Pons (tissue), 1 donor: ENCODE results near the gene ARL16.

Experiments used
- DNase-seq: peaks from one replicate; pipeline ENCODE4 v3.0.0-alpha.2; 2016; ENCODE audit warnings: low spot score

Gene ARL16

DNA sequence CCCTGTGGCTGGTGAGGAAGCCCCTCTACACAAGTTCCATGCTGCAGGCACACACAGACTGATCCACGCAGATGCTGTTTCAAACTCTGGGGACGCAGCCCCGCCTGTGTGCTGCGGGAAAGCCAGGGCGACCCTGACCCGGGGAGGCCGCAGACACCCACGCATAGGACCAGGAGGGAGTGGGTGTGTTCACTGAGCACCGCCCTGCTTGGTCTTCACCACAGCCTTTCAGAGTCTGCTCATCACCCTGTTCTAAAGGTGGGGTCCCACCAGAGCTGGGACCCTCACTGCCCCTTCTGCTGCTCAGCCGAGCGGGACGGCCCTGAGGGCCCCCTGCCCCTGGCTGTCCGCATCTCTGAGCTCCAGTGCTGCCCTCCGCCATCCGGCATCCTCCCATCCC lies 39.1 kb downstream of the ARL16 start:
- no peak for DNase-seq

DNA sequence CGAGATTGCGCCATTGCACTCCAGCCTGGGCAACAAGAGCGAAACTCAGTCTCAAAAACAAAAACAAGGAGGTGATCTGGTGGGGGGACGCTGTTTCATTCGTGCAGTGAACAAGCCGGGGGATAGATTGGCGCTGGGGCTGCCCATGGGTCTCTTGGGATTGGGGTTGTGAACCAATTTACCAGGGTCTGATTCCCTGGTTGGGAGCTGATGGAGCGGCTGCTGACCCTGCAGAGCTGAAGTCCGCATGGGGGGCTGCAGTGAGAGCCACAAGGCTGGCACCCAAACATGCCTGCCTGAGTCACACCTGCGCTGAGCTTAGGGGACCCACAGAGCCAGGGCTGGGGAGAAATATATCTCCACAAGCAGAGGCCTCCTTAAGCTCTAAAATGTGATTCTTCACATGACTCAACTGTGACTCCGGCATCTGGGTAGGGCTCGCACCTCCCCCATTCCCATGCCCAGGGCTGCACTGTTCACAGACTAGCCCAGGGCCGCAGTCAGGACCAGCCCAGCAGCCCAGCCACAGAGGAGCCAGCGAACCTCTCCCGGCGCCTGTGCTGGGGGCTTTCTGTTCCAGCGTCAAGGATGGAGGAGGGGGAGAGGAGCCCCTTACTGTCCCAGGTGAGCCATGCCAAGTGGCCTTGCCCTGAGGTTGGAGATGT lies 41.6 kb downstream of the ARL16 start:
- no peak for DNase-seq

DNA sequence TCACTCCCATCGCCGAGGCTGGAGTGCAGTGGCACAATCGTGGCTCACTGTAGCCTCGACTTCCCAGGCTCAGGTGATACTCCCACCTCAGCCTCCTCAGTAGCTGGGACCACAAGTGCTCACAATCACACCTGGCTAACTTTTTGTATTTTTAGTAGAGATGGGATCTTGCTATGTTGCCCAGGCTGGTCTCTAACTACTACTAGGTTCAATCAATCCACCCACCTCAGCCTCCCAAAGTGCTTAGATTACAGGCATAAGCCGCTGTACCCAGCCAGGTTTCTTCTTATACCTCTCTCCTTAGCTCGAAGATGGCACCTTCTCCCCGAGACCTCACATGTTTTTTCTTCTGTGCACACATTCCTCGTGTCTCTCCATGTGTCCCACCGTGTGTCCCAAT lies 43.6 kb downstream of the ARL16 start:
- no peak for DNase-seq

DNA sequence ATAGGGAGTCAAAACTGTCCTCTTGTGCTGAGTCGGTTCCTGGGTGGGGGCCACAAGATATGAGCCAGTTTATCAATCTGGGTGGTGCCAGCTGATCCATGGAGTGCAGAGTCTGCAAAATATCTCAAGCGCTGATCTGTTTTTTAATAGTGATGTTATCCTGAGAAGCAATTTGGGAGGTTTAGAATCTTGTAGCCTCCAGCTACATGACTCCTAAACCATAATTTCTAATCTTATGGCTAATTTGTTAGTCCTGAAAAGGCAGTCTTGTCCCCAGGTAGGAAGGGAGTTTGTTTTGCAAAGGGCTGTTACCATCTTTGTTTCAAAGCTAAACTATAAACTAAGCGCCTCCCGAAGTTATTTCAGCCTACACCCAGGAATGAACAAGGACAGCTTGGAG lies 44.9 kb downstream of the ARL16 start:
- no peak for DNase-seq

DNA sequence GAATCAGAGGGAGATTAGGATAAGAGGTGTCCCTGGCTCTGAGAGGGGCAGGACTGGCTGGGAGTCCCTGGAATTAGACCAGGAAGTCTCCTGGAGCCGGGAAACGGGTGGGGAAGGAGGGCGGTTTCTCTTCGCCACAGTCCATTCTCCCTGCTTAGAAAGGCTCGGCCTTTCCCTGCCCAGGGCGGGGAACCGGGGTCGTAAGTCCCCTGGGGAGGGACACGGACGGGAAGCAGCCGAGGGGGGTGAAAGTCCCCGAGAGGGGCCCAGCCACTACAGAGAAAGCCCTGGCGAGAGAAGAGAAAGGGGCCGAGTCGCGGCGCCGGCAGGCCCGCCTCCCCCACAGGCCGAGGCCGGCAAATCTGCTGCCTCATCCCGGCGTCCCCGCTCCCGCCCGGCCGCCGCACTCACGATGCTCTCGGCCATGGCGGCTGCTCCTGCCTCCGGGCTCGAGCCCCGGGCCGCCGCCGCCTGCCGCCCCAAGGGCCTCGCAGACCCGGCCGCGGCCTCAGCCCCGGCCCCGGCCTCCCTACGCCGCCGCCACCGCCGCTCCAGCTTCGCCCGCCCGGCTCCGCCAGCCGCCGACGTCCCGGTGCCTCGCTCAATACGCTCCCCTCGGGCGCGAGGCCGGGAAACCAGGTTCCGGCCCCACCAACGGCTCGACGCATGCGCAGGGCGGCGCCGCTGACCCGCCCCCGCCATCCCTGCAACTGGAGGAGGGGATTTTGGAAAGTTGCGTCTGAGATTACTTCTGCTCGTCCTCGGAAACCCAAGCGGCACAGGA lies 46.9 kb downstream of the ARL16 start, which contains the start of the genes NPLOC4 and TSPAN10:
Gene NPLOC4 (minus strand): TSS at position 608 of the 784 bp plus-strand sequence. CDS start 182 bp downstream, at position 426.
Gene TSPAN10 (plus strand): TSS at position 692 of the 784 bp plus-strand sequence. CDS start 5,217 bp downstream, outside the sequence.
- peak; percentile 64 for DNase-seq

DNA sequence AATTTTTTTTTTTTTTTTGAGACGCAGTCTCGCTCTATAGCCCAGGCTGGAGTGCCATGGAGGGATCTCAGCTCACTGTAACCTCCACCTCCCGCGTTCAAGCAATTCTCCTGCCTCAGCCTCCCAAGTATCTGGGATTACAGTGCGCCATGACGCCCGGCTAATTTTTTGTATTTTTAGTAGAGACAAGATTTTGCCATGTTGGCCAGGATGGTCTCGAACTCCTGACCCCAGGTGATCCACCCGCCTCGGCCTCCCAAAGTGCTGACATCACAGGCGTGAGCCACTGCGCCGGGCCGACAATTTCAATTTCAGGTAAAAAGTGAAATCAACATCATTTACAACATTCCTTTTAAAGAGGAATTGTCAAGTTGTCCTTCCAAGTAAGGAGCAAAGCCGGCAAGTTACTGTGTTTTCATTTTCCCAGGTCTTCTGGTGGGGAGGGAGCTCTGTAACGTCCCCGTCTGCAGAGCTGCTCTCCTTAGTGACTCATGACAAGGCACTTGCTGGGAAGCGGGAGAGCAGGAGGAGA lies 47.6 kb downstream of the ARL16 start:
- DNase-seq = peak; percentile 25

DNA sequence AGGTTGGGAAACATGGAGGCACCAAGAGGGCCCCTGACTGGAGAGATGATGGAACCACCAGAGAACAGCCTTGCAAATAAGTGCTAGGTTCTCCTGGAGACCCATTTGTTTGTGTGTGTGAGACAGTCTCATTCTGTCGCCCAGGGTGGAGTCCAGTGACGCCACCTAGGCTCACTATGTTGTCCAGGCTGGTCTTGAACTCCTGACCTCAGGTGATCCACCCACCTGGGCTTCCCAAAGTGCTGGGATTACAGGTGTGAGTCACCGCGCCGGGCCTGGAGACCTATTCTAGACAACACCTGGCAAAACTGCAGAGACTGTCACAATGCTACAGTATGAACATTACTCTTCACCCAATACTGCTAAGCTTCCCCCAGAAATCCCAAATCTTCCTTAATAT lies 48.2 kb downstream of the ARL16 start:
- no peak for DNase-seq

DNA sequence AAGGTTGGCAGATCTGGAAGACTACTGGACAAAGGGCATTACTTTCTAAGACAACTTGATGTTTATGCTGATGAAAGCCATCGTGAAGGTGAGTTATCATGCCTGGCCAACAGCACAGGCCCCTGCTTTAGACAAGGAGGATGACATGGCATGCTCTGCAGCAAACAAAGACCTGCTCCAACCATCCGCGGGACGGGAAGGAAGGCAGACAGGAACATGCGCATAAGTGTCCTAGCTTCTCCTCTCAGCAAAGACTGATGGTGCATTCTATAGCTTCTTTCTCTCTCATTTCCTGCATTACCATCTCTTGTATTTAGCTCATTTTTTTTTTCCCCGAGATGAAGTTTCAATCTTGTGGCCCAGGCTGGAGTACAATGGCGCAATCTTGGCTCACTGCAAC lies 52.1 kb downstream of the ARL16 start:
- DNase-seq = no peak
